Measurements from ENCODE around the gene LYZL4. TPM values are rescaled to one million over a fixed set of nuclear protein-coding genes. Genes with fewer than 3 reads are reported as not detected.
A peak's percentile ranks its signal among the peaks of the same experiment; 100 is the strongest.

LYZL4 gene, protein sequence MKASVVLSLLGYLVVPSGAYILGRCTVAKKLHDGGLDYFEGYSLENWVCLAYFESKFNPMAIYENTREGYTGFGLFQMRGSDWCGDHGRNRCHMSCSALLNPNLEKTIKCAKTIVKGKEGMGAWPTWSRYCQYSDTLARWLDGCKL
- total RNA-seq (2013; cell fraction: nucleolus; rRNA removed), result not detected in 2 replicates
- 0.11 TPM in 1 of 2 replicates, not detected in the other for total RNA-seq (2014; rRNA removed)
- not detected in 2 replicates for total RNA-seq (2014; rRNA removed; fragmentation: Illumina TruSeq; extraction: Trizol)
- not detected in 2 replicates for total RNA-seq (2021)
- polyA plus RNA-seq (2011; ENCODE audit: low read depth), result not detected
- polyA plus RNA-seq (2011; rRNA removed), result 0.40 TPM in 1 of 2 replicates, not detected in the other
- 0.22 and 0.43 TPM in 2 replicates for polyA plus RNA-seq (2011; cell fraction: cytosol; rRNA removed)
- polyA plus RNA-seq (2011; cell fraction: nucleus; rRNA removed), result 0.15 and 0.16 TPM in 2 replicates
- polyA plus RNA-seq (2012), result not detected in 2 replicates
- polyA plus RNA-seq (2014; fragmentation: Illumina TruSeq; extraction: Trizol), result not detected in 2 replicates
- polyA plus RNA-seq (2014; fragmentation: Nextera tagmentation; extraction: Ambion mirVana), result under 1 TPM in 1 of 2 experiments, not detected in 1; 0.11 TPM
- polyA plus RNA-seq (2014; rRNA removed), result 0.10 TPM in 1 of 2 replicates, not detected in the other
- polyA plus RNA-seq (2016; fragmentation: Nextera tagmentation; extraction: Ambion mirVana), result not detected
- not detected in 2 replicates for polyA minus RNA-seq (2011; rRNA and poly(A)+ RNA removed)
- not detected in 2 replicates for polyA minus RNA-seq (2011; cell fraction: cytosol; rRNA and poly(A)+ RNA removed)
- polyA minus RNA-seq (2011; cell fraction: nucleus; rRNA and poly(A)+ RNA removed), result not detected in 2 replicates
- Bru-seq, nascent RNA, result percentile 17 among the genes with signal in this experiment
- BruChase-seq, experiment 1, labeled RNA remaining after a 6-hour chase, result percentile 16 among the genes with signal in this experiment
- BruChase-seq, experiment 2, labeled RNA remaining after a 2-hour chase, result percentile 11 among the genes with signal in this experiment
- long read RNA-seq, experiment 1, result 0 reads
- long read RNA-seq, experiment 2, result 0 reads

DNA sequence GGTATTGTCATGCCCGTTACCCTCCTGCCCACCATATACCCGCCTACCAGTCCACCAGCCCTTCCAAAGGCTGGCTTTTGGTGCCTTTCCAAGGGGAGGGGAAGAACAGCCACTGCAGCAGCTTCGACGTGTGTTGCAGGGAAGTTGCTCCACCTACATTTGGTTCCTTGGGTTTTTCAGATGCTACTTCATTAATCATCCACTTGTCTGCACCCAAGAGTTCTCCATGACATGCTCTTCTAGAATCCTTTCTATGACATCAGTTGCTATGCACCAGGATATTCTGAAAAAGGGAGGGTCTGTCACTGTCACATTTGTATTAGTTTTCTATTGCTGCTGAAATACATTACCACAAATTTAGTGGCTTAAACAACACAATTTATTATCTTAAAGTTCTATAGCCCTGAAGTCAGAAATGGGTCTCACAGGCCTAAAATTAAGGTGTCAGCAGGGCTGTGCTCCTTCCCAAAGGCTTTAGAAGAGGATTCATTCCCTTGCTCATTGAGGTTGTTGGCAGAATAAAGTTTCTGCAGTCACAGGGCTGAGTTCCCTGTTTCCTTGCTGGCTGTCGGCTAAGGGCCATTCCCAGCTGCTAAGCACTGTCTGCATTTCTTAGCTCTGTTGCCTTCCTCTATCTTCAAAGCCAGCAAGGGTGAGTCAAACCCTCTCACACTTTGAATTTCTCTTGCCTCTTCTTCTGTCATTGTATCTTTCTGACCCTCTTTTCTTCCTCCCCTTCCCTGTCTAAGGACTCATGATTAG is at the start of gene LYZL4:
Gene LYZL4 (minus strand): TSS at position 241 of the 762 bp plus-strand sequence. CDS start 3,359 bp downstream, outside the sequence.
- Histone ChIP-seq H4K20me1 (ENCODE audit: control insufficient read depth, insufficient read depth) (no peaks in the 10 kb centered on the region), H3K9me3 (replicated peaks; ENCODE audit: control insufficient read depth, insufficient read depth, low read length) (no peaks in the 10 kb centered on the region), H3K36me3 (ENCODE audit: control insufficient read depth in 2 of 2, insufficient read depth in 2 of 2, low read length in 1 of 2) (no peaks in the 10 kb centered on the region), H3K27me3 (replicated peaks in 1 of 2; ENCODE audit: control insufficient read depth in 2 of 2, insufficient read depth in 2 of 2, low read length in 1 of 2) (peaks cover 0 to 3% of the 10 kb centered on the region in 2 experiments; a peak in 1 of 4 replicates), H3K4me2 (ENCODE audit: control insufficient read depth, insufficient read depth) (no peak within 1 kb of the TSS), H3K27ac (ENCODE audit: control insufficient read depth, insufficient read depth) (no peak within 1 kb of the TSS), H3K4me3 (no peak within 1 kb of the TSS), H3K4me1 (ENCODE audit: control insufficient read depth, insufficient read depth, low read length) (no peaks in the 10 kb centered on the region), H3K9ac (ENCODE audit: control insufficient read depth, insufficient read depth, low read length) (no peak within 1 kb of the TSS), H2AFZ (ENCODE audit: control insufficient read depth, low read depth, low read length) (no peak within 1 kb of the TSS), H3K79me2 (ENCODE audit: control insufficient read depth, insufficient read depth, low read length) (no peaks in the 10 kb centered on the region)
- no peak for ATAC-seq
- ChIA-PET CTCF (no interaction called here), RAD21 (ENCODE audit: unreplicated experiment) (no interaction called here), SMC1A (ENCODE audit: uncharacterized antibody, unreplicated experiment) (interaction anchor here (0.7 kb wide), 1 partner anchor 22 kb away, joined by 3 read pairs; no protein-coding TSS in a partner anchor), POLR2A (no interaction called here)
- FAIRE-seq, result no peak
- intact Hi-C loops (cut with micrococcal nuclease; ENCODE audit: unreplicated experiment) (no loop called here), in situ Hi-C loops (cut with MboI) (no loop called here)
- 8% methylated on average over 5 of the region's 5 CpGs for WGBS (ENCODE audit: insufficient coverage, insufficient replicate concordance, low lambda C conversion rate, missing lambda C conversion rate)
- no peak for TF ChIP-seq GABPA (IDR thresholded peaks at IDR 0.05; ENCODE audit: low read depth)
- TF ChIP-seq SRF (IDR thresholded peaks at IDR 0.05; ENCODE audit: low read depth in 2 of 2, low read length in 2 of 2), result no peak
- no peak for TF ChIP-seq PAX8 (IDR thresholded peaks at IDR 0.05)
- TF ChIP-seq POLR2AphosphoS5 (IDR thresholded peaks at IDR 0.05; ENCODE audit: low read length), result no peak
- TF ChIP-seq BACH1 (IDR thresholded peaks at IDR 0.05; ENCODE audit: borderline replicate concordance), result no peak
- TF ChIP-seq FOXM1 (IDR thresholded peaks at IDR 0.05; ENCODE audit: low read depth, low read length), result no peak
- TF ChIP-seq CHD1 (IDR thresholded peaks at IDR 0.05; ENCODE audit: low read depth, low read length), result no peak
- no peak for TF ChIP-seq SMAD5 (IDR thresholded peaks at IDR 0.05; ENCODE audit: low read depth)
- no peak for TF ChIP-seq IKZF1 (conservative IDR thresholded peaks at IDR 0.05)
- TF ChIP-seq ATF7 (IDR thresholded peaks at IDR 0.05; ENCODE audit: low read depth), result no peak
- no peak for TF ChIP-seq BCL11A (IDR thresholded peaks at IDR 0.05; ENCODE audit: low read depth, low read length)
- TF ChIP-seq MTA2 (IDR thresholded peaks at IDR 0.05; ENCODE audit: low read depth), result no peak
- TF ChIP-seq RBBP5 (conservative IDR thresholded peaks at IDR 0.05), result no peak
- no peak for TF ChIP-seq PAX5 (IDR thresholded peaks at IDR 0.05; ENCODE audit: borderline replicate concordance, low read depth, low read length)
- no peak for TF ChIP-seq E2F4 (IDR thresholded peaks at IDR 0.05; ENCODE audit: low read depth, low read length)
- no peak for TF ChIP-seq SIX5 (IDR thresholded peaks at IDR 0.05; ENCODE audit: low read depth, low read length, severe bottlenecking)
- no peak for TF ChIP-seq HDGF (IDR thresholded peaks at IDR 0.05)
- no peak for DNase-seq (ENCODE audit: low read depth, low spot score)
- BruUV-seq (replicated peaks), result no TSS peak

All from GM12878 (cell line).